Iris pigment epithelial cell (primary cell): ENCODE results near the gene ARG2.

Source experiments
- DNase-seq: peaks from one replicate; pipeline ENCODE4 v3.0.0-alpha.2; 2011; ENCODE audit warnings: low read depth

Gene ARG2

DNA sequence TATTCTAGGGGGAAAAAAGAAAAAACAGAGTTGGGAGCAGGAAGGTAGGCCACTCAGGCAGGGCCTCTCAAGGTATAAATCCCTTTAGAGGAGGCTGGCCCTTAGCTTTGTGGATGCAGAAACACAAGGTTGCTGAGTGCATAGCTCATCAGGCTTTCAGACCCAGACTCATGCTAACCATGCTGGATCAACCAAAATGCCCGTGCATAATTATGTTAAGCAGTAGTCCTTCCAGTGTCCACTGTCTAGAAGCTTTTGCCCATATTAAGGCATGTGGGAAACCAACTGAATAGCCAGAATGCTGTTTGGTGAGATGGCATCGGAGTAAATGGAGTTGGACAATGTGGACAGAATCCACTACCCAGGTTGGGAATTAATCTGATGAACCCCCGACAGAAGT lies 18.9 kb downstream of the ARG2 start:
- no peak for DNase-seq

DNA sequence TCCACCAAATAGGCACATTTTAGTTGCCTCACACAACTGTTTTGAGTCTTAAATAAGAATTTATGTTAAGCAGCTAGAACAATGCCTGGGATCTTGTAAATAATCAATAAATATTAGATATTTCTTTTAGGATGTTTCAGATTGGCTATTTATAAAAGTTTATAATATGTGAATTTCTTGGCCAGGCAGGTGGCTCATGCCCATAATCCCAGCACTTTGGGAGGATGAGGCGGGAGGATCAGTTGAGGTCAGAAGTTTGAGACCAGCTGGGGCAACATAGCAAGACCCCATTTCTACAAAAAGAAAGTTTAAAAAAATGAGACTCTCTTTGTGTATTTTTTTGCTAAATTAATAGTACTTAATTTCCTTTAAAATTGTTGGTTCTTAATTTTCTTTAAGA lies 21.8 kb downstream of the ARG2 start:
- no peak for DNase-seq

DNA sequence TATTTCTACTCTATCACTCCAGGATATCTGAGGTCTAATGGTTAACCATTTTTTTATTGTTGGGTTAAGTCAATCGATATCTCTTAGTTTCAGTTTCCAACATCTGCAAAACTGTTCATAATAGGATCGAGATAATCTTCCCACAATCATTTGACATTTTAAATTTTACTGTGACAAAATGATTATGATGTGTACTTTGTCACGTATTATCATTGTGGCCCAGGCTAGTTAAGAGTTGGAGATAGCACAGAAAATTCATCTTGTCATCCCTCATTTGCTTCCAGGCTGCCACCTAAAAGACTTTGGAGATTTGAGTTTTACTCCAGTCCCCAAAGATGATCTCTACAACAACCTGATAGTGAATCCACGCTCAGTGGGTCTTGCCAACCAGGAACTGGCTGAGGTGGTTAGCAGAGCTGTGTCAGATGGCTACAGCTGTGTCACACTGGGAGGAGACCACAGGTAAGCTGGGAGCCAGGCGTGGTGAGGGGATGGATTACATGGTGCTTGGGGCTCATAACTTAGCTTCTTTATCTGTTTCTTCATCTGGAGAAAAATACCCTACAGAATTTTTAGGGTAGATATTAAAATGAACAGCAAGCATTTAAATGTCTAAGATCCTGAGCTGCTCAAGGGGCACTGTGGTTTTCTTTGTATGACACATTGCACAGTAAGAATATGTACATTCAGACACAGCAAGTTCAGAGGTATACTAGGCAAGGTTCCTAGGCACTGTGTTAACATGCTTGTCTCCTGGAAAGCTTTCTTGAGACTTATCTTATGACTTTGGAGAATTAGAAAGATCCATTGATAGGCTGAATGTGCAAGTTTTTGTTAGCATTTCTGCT lies 22.4 kb downstream of the ARG2 start:
- no peak for DNase-seq

DNA sequence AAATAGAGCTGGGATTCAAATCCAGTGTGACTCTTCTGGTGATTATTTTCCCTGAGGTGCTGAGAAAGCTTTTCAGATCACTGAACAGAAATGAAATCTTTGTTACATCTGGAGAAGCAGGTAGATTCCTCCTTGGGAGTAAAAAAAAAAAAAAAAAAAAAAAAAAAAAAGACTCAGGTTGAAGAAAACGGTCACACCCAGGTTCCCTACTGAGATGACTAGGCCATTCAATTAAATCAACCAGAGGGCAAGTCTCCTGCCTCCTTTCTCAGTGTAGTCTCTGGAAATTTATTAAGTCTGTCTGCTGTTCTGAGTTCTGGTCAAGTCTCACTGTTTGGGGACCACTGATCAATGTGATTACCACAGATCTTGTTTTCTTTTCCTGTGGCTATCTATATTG lies 24.0 kb downstream of the ARG2 start:
- DNase-seq: no peak

DNA sequence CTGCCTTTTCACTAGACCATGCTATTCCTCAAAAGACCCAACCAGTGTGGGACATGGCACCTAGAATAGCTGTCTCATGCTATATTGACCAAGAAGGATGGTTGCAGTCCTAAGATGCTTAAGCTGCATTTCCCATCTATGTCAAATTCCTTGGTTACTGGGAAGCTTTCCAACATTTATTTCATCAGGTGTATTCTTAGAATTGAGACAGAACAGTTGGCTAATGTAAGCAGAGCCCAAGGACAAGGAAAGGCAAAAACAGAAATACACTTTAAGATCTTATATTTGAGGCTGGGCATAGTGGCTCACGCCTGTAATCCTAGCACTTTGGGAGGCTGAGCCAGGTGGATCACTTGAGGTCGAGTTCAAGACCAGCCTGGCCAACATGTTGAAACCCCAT lies 24.7 kb downstream of the ARG2 start:
- peak; percentile 62 for DNase-seq

DNA sequence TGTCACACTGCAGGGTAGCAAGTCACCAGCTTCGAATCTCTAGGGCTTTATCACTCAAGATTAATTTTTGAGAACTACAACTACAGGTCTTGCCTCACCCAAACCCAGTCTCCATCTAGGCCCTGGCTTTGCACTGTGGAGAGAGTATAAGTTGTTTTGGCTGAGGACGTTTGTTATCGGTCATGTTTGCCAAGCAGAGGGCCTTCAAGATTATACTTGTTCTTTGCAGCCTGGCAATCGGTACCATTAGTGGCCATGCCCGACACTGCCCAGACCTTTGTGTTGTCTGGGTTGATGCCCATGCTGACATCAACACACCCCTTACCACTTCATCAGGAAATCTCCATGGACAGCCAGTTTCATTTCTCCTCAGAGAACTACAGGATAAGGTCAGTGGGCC lies 25.7 kb downstream of the ARG2 start:
- DNase-seq: no peak

DNA sequence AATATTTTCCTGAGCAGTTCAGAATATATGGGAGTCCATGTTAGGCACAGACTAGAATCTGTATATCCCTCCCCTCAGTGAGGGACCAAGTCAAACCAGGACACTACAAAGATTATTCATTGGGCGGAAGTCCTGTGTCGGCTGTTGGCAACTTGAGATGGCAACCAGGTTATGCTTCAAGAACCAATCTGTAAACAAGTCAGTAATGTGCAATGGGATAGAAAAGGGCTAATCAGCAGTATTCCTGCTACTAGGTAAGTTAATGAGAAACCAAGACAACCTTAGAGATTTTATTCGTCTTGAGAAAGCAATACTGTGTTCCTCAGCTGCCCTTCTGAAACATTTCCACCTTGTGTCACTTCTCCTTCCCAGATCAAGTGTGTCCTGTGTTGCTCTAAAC lies 26.4 kb downstream of the ARG2 start:
- no peak for DNase-seq

DNA sequence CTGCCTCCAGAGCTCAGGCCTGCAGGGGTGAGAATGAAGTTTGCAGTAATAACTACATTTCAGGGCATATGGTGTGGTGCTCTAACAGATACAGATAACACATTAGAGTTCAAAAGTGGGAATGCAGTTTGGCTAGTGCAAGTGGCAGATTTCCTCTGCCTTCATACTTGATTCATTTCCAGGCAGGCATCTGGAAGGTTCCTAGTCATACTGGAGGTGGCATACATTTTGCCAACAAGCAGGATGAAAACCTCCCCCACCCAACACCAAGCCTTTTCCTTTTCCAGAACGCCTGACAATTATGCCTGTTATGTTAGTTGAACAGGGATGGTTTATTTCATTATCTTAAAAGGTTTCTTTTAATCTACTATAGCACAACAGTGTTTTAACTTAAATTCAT lies 30.4 kb downstream of the ARG2 start:
- no peak for DNase-seq

DNA sequence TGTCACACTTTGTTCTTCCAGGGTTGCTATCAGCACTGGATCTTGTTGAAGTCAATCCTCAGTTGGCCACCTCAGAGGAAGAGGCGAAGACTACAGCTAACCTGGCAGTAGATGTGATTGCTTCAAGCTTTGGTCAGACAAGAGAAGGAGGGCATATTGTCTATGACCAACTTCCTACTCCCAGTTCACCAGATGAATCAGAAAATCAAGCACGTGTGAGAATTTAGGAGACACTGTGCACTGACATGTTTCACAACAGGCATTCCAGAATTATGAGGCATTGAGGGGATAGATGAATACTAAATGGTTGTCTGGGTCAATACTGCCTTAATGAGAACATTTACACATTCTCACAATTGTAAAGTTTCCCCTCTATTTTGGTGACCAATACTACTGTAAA lies 31.0 kb downstream of the ARG2 start:
- peak; percentile 88 for DNase-seq

DNA sequence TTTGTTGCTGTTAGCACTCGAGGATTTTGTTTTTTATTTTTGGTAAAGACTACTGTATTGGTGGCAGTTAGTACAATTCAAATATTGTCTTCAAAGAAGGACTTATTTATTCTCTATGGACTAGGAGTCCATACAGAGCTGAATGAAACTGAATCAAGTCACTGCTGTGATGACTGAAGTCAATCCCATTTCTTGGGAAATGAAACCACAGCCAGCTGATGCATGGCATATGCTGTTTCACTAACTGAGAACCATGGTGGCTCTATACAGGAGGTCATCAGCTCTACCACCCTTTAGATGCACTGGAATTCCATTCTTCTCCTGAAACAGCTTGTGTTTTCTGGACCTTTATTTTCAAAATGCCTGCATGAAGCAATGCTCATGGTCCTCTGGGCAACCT lies 32.5 kb downstream of the ARG2 start:
- DNase-seq: no peak

DNA sequence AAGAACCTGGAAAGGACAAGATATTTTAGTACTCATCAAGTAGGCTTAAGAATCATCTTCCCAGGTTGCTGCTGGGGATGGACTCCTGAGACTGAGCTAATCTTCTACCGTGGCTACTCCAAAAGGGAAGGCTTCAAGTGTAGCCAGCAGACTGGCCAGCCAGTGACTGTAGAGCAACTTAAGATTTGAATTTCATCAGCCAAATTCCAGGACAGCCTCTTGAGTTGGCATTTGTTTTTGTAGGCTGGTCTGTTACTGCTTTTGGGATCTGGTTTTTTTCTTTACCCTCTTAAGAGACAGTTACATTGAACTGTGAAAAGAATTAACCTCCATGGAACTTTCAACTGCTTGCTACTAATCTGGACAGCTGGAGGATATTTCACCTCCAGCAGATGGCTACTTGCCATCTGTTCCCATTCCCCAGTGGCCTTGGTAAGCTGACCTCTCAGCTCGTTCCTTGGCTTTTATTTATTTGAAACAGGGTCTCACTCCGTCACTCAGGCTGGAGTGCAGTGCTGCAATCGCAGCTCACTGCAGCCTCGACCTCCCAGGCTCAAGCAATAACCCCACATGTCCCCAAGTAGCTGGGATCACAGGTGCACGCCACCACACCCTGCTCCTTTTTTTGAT lies 34.0 kb downstream of the ARG2 start:
- DNase-seq: no peak

DNA sequence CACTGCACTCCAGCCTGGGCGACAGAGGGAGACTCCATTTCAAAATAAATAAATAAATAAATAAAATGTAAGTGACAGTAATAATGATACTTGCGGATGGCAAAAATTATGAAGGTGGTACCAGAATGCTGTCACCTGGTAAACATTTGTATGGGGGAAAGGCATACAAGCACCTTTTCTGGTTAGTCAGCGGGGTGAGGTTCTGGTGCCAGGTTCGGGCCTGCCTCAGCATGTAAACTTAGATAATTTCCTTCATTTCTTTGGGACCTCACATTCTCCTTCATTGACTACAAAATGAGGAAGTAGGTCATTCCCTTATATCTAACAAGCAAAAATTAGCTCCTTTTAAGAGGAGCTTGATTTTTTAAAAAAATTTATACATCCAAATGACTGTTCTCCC lies 43.9 kb downstream of the ARG2 start:
- no peak for DNase-seq

DNA sequence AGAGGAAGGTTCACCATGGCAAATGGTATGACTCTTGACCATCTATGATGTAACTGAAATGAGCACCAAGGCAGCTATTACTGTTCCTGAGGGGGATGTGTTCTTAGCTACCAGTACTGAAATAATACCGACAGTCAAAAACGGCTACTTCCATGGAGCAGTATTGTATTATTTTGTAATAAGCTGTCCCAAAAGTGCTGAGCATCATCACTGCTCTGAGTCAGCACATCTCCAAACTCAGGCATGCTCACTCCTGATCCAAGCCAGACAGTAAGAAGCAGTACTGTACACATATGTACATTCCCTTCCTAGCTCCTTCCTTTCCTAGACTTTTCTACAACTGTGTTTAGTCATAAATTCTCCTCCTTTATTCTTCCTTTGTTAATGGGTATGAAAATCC lies 46.1 kb downstream of the ARG2 start:
- DNase-seq: peak; percentile 73

DNA sequence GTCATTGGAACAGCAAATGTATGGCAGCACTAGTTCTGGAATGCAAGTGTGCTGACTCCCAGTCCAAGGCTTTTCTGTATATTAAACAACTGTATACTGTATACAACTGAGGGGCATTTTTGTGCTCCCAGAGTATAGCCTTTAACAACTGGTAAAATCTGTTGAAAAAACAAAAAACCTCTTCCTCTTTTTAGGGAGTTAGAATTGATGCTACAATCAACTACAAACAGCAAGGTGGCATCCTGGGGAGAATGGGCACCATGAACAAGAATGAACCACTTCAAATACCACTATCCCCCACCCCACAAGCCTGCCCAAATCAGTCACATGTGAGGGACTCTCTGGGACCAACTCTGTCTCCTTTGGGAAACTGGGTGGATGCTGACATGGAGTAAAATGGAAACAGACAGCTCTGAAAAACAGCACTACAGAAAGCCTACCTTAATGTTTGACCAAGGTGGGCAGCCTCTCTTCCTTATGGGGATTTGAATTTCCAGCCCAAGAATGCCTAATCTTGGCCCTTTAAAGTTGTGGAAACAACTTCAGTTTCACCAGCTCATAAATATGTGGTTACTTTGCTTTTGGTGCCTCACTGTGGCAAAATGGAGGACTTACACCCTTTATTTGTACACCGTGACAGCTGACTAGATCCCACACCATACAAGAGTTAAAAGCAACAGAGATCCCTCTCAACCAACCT lies 47.2 kb downstream of the ARG2 start:
- DNase-seq: peak; percentile 72

DNA sequence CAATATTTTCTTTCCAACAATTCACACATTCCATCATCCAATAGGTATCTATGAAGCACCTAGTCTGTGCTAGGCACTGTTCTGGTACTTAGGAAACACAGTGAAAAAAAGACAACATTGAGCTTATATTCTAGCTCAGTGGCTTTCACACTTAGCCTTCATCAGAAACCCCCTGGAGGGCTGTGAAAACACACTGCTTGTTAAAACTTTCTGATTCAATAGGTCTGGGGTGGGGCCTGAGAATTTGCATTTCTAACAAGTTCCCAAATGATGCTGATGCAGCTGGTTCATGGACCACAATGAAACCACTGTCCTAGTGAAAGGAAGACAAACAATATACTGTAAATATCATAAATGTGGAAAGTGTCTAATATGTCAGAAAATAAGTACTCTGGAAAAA lies 48.8 kb downstream of the ARG2 start:
- DNase-seq: no peak

DNA sequence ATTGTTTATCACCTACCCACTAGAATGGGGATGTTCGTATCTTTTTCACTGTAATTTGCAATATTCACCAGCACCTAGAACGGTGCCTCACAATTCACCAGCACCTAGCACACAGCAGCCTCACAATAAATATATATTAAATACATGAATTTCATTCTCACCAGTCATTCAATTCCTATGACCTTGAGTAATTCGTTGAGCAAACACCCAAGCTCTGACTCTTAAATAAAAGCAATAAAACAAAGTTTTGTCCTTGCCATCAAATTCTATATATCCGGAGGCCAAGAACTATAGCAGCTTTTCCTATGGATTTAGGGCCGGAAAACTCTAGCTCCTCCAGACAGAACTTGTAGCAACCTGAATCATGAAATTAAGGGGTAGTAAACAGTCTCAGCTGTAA lies 53.7 kb downstream of the ARG2 start:
- peak; percentile 62 for DNase-seq

DNA sequence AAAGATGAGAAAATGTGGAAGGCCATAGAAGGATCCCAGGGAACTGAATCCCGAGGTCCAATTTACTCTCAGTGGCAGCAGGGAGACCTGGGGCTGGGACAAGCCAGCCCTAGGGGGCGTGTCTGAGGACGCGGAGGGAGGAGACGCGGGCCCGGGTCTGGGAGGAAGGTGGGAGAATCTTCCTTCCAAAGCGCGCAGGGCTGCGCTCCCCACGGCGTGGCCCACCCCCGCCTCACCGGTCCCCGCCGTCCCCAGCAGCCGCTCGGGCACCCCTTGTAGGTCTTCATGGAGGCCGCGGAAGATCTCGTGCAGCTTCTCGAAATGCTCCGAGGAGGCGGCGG lies 54.4 kb downstream of the ARG2 start:
- peak; percentile 54 for DNase-seq

DNA sequence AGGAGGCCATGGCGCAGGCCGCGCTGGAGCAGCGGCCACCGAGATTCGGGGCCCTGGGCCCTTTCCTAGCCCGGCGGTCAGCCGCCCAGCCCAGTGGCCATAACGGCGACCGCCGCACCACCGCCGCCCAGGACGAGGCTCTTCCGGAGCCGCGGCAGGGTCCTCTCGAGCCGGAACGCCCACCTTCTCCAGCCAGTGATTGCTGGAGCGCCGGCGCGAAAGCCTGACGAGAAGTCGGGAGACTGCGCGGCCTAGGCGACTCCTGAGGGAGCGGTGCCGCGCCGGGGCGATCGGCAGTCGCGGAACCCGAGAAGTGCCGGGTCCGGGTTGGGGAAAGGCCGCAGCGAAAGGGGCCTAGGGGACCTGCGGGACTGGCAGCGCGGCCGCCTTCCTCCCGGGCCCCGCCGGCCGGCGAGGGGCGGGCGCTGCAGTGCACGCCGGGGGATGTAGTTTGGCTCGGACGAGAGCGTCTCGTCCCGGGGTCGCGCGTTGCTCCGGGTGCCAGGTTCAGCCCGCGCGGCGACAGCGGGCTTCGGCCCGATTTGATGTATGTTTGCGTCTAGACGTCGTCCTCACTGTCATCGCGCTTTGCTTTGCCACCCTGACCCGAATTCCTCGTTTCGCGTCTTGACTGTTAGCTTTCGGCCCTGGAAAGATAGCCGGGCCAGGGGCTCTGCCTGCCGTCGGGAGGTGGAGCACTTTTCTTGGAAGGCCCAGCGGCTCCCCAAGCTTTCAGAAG lies 54.9 kb downstream of the ARG2 start, which contains the start of gene VTI1B:
VTI1B (minus strand) TSS at position 153 of the 739 bp plus-strand sequence; CDS start at position 10, 143 bp downstream.
- DNase-seq: peak; percentile 72

DNA sequence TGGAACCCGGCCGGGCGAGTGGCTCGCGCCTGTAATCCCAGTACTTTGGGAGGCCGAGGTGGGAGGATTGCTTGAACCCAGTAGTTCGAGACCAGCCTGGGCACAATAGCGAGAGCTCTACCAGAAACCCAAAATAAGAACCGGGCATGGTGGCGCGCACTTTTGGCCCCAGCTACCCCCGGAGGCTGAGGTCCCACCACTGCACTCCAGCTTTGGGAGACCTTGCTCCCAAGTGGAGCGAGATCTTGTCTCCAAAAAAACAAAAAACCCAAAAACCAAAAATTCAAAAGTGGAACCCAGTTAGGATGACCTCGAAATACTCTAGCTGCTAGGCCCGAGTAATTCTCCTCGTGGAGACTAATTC lies 55.5 kb downstream of the ARG2 start:
- no peak for DNase-seq

DNA sequence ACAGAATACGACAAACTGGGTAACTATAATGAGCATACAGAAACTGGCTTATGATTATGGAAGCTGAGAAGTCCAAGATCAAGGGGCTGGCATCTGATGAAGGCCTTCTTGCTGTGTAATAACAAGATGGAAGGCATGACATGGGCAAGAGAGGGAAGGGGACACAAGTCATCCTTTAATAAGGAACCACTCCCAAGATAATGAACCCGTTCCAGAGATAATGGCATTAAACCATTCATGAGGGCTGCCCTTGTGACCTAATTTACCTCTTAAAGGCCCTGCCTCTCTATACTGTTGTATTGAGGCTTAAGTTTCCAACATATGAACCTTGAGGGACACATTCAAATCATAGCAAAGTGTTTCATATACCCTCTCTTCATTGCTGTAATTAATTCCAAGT lies 59.3 kb downstream of the ARG2 start:
- no peak for DNase-seq

DNA sequence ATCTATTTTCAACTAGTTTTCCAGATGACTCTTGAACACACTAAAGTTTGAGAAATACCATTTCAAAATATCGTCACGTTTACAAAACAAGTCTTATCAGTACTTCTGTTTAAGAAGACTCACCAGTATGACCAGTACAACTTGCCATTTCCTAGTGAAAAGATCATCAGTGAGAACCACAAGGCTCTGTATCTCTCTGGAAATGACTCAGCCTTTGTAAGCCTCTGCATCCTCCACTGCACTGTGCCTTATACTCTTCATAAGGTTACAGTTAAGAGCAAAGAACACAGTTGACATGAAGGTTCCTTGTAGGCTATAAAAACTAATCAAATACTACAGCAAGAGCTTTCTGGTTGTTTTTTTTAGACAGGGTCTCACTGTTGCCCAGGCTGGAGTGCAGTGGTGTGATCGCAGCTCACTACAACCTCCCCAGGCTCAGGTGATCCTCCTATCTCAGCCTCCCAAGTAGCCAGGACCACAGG lies 60.4 kb downstream of the ARG2 start:
- peak; percentile 98 for DNase-seq

DNA sequence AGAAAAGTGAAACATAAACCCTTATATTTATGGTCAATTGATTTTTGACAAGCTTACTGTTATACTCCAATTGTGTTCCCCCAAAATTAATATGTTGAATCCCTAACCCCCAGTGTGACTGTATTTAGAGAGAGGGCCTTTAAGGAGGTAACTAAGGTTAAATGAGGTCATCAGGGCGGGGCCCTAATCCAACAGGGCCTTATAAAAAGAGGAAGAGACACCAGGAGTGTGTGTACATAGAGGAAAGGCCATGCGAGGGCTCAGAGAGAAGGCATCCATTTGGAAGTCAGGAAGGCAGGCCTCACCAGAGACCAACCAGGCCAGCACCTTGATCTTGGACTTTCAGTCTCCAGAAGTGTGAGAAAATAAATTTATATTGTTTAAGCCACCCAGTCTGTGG lies 61.2 kb downstream of the ARG2 start:
- DNase-seq: no peak
